ENCODE measurements around the gene CARMIL1.

Gene CARMIL1

DNA sequence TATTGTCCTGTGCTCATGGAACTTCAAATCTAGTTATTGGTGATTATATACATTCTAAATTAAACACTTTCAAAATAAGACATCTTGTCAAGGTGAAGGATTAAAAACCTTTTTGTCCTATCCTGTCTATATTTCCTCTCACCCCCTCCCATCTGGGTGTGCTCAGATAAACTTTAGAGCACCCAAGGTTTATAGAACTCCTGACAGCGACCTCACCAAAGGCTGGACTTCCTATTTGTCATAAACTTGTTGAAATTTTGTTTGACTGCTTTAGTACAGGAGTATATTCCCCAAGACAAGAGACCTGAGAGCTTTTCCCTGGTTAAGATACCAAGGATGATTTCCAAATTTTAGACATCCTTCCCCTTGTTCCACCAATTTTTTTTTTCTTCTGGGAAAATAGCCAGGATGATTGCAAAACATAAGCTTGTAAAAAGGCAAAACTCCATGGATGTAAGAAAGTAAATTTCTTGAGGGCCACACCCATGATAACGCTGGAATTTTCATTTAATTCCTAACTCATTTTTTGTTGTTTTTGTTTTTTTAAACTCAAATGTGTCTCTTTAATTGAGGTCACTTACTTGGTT, 33.0 kb downstream of the CARMIL1 start:
- no peak for DNase-seq

DNA sequence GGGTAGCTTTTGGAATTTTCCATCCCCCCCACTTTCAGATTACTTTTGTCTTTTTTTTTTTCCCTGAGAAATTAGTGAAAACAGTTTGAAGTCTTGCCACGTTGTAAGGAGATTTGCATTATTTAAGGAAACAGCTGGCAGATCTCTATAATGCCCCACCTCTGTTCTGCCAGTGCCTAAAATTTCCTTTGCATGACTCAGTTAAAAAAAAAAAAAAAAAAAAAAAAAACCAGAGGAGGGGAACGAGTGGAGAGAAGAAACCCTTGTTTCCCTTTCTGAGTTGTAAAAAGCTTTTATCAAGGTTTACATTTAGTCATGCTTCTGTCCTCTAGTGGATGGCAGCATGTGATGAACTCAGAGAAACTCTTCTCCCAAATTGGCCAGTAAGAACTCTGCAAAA, 33.5 kb downstream of the CARMIL1 start:
- no peak for DNase-seq

GRCh38 chr6:25314509-25315175, 35.5 kb downstream of the CARMIL1 start:
- no peak for DNase-seq

DNA sequence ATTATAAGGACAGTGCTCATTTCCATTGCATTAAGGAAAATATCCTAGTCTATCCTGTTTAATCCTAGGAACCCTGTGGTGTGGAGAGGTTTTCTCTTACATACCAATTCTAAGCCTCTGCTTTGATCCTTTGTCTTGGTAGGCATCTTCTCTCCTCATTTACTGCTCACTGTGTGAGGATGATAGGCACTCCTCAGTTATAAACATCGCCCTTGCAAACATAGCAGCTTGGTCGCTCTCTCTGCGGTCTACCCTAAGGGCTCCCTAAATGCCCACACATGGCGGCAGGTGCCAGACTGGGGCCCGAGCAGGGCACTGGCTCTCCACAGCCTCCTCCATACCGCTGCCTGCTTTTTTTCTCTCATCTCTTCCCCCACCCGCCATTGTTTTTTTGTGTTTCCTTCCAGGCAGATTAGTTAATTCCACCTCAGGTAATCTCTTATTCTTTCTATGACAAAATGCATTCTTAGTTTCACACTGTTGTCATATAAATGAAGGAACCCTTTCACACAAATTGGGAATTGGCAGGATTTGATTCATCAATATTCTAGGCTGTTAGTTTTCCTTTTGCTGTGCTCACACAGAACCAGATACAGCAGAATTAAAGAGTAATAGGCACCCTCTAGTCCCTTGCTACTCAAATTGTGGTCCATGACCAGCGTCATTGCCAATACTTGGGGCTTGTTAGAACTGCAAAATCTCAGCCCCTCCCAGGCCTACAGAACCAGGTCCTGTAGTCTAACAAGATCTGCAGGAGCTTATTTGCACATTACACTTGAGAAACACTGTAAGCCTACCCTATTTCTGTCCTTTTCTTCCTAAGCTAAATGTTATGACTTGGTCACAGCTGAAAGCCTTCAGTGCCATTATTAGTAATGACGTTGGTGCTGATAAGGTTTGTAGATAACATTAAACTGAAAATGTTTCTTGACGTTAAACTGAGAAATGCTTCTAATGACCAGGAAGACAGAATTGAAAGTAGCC, 36.3 kb downstream of the CARMIL1 start:
- no peak for DNase-seq

DNA sequence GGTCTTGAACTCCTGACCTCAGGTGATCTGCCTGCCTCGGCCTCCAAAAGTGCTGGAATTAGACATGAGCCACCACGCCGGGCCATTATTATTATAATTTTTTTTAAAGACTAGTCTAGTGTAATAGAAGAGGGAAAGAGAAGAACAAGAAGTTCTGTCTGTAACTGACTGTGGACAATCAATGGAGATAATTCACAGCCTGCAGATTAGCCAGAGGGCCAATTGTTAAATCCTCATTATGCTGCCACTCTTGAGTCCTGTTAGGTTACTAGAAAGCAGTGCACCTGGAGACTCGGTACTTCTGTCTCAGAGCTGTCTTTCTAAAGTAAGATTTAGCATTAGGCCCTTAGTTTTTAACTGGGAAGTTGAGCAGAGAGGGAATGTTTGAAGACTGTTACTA, 37.5 kb downstream of the CARMIL1 start:
- no peak for DNase-seq

DNA sequence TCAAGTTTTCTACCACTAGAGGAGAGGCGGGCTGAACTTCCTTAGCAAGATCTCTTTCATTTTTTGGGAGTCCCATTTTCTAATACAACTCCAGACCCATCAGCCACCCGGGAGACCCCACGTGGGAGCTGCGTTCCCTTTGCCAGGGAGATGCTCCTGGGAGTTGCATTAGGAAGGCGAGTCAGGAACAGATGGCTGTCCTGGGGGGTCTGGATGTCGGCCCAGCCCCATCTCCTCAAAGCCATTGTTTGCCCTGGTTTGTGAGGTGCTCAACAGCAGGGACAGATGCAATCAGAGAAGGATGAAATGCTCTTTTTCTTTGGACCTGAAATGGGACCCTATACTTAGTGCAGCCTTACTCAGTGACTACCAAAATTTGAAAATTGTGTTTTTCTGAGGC, 39.4 kb downstream of the CARMIL1 start:
- no peak for DNase-seq

DNA sequence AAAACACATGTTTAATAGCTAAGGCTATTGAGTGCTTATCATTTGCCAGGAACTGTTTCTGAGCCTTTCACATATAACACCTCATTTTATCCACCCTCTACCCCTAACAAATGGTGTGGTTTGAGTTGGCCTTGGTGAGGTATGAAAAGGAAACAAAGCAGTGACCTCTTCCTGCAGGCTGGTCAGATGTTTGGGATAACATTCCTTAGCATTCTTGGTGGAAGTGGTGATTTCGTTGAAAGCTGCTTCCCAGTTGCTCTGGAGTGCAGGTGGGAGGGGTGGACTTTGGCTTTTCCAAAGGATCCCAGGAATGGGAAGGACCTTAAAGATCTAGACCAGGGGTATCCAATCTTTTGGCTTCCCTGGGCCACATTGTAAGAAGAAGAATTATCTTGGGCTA, 41.3 kb downstream of the CARMIL1 start:
- DNase-seq, result no peak

DNA sequence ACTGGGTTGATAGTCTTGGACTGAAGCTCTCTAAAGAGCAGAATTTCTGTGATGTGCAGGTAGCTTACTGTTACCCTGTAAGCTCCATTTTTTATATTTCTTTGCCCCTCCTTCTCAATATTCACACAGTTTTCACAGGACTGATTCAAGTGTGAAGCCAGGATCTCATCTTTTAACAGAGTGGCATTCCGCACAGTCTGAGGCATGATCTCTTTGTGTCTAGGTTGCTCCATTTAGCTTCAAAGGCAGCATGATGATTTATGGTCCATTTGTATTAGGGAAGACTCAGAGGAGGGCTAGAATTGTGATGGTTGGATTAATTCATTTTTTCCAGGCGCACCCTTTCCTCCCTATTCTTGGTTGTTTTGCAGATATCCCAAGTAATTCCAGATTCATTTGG, 43.5 kb downstream of the CARMIL1 start:
- no peak for DNase-seq

GRCh38 chr6:25324066-25324762, 45.0 kb downstream of the CARMIL1 start:
- no peak for DNase-seq

- DNase-seq, result no peak
These were observed 47.0 kb downstream of the CARMIL1 start for GRCh38 chr6:25326126-25326525.

DNA sequence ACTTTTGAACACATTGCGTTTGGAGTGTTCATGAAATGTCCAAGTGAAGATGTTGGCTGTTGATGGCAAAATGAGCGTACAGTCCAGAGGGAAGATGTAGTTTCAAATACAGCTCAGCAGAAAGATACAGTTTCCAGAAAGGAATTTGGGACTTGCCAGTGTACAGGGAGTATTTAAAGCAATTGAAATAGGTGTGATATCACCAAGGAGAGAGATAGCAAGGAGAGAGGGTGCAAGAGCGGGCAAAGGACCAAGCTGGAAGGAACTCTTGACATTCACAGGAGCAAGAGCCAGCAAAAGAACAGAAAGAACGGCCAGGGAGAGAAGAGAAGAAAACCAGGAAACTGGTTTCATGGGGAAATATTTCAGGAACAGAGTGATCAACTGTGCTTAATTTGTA, 47.8 kb downstream of the CARMIL1 start:
- DNase-seq, result no peak

DNA sequence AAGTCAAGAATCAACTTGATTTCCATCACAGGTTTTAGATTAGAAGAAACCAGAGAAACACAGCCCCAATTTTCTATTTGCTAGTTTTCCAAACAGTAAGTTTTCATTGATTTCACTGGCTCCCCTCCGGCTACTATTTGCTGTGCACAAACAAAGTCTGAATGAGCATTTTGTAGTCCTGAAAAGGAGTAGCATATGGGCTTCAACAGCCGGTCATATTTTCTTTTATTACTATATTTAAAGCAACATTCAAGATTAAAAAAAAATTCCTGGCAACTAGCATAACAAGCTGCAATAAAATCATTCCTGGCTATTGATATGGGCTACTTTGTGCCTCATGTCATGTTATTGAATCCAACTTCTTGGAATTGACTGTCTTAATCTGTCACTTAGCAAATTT, 48.3 kb downstream of the CARMIL1 start:
- DNase-seq, result no peak

DNA sequence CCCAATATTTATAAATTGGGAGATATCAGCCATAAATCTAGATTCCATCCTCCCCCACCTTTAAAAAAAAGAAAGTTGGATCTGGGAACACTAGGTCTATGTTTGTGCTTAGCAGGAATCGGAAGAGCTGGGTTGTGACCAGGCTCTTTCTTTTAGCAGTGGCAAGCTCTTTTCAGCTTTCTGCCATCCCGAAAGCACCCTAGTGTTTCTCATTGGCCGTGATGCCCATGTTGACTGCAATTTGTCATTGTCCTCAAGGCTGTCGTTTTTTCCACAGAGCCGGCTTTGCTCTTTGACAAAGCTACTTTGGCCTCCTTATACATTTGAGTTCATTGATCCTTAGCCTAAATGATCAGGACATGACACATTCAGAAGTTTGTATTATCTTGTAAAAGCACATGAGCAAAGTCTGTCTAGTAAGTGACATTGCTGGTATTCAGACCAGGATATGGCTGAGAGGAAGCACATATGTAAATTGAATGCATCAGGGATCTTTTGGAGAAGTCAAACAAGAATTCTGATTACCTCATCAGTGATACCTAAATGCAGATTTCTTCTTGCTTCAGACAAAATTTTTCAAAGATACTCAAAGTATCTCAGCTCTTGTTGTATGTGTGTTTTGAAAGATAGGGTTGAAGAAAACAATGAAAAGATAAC, 50.1 kb downstream of the CARMIL1 start:
- no peak for DNase-seq

DNA sequence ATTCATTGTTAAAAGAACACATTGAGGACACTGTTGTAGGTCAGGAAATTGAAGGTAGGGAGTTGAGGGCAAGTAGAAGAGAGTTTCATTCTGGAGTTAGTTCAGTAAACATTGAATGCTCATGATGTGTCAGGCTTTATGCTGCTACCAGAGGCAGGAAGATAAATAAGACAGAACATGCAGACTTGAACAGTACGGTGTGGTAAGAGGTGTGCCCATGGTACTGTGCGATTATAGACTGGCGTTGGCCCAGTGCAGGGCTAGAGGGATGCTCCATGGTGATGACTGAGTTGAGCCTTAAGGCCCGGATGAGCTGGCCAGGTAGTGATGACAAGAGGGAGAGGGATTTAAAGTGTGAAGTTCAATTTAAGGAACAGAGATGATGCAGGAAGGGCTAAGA, 50.8 kb downstream of the CARMIL1 start:
- no peak for DNase-seq

DNA sequence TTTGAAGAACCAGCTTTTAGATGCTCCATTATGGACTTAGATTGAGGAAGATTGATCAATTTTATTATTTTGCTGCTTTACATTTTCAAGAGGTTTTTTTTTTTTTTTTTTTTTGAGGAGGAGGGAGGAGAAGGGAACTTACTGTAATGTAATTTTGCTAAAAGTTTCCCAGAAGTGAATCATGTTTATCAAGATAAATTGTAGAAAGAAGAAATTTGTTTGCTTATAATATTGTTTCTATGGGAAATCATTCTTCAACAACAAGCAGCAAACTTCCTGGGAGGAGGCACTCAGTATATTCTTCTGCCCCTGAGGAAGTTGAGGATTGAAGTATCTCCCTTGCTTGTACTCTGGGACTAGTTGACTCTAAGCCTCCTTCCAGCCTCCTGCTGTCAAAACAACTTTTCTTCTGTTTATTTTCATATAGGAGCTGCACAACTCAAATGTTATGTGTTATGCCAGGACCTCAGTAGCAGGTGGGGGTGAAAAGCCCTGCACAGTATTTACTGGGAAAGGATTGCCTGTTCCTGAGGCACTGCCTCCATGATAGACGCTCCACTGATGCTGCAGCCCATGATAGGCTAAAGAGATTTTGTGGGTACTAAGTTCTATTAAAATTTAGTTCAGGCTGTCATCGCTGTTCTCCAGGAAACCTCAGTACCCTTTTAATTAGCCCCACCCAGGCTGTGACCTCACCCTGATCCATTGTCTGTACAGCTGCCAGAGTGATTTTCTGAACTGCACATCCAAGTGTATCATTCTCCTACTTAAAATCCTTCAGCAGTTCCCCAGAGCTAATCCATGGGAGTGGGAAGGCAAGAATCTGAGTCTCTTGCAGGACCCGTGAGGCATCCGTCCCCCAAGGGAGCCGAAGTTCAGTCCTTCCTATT, 51.9 kb downstream of the CARMIL1 start:
- no peak for DNase-seq

DNA sequence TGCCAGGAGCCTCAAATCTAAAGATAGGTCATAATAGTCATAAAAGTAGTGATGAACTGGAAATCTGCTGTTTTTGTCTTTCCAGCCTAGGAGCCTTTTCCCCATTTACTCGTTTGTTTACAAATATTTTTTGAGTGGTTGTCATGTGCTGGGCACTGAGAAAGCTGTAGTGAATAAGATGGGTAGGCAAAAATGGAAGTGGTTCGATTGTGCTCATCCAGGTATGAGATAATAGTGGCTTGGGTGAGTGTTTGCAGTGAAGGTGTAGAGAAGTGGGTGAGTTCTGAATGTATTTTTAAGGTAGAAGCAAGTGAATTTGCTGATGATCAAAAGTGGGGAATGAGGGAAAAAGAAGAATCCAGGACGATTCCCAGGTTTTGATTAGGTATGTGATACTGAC, 53.0 kb downstream of the CARMIL1 start:
- no peak for DNase-seq

GRCh38 chr6:25332655-25333071, 53.5 kb downstream of the CARMIL1 start:
- no peak for DNase-seq

- DNase-seq, result no peak
These were observed 54.3 kb downstream of the CARMIL1 start for GRCh38 chr6:25333471-25333870.

GRCh38 chr6:25334793-25335192, 55.6 kb downstream of the CARMIL1 start:
- no peak for DNase-seq

GRCh38 chr6:25336996-25337395, 57.8 kb downstream of the CARMIL1 start:
- DNase-seq, result no peak

DNA sequence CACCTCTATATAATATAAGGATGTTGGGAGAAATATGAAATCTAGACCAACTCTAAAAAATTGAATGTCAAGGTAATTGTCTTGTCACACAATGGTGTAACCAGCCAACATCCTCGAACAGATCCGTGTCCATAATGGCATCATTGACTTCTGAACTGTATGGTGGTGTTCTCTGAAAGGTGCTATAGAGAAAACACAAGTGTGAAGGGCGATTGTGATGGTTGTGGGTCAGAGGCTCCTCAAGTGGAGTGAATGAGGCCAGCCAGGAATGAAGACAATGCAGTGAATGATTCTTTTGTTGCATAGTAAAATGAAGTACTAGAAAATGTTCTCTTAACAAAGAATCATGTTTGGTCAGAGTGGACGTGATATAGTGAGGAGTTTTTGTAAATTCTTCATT, 58.3 kb downstream of the CARMIL1 start:
- no peak for DNase-seq
